Mononuclear cell (primary cell): ENCODE results near the gene F5. TPM values are rescaled to one million over a fixed set of nuclear protein-coding genes. Genes with fewer than 3 reads are reported as not detected.

Experiments
- H3K27me3 ChIP-seq: 2 replicates; pipeline ENCODE4 v1.6.0; 2011; ENCODE audit warnings: low read length, control low read depth; ENCODE audit not compliant: insufficient read depth
- H3K4me1 ChIP-seq: 2 replicates; pipeline ENCODE4 v1.5.1; 2011; ENCODE audit warnings: mild to moderate bottlenecking, low read length, control low read depth; ENCODE audit not compliant: insufficient read depth
- H3K4me3 ChIP-seq: 2 replicates; pipeline ENCODE4 v1.5.1; 2011; ENCODE audit warnings: mild to moderate bottlenecking, low read length, moderate library complexity
- H3K9me3 ChIP-seq: 2 replicates; pipeline ENCODE4 v1.5.1; 2011; ENCODE audit warnings: low read depth, mild to moderate bottlenecking, control low read depth, low read length
- total RNA-seq: library from RNA; depleted of rRNA; stranded (reverse); fragments of >200 nt; gene quantifications from one replicate; pipeline ENCODE4 v1.2.3, GENCODE V29; 2012

The F5 gene
- total RNA-seq, 1 donor, result 13.9 TPM

- Histone ChIP-seq H3K9me3 (no peaks in the 10 kb centered on the region), H3K4me1 (peaks cover 50% of the 10 kb centered on the region), H3K4me3 (no peak overlapping the region), H3K27me3 (no peaks in the 10 kb centered on the region)
These were observed 15.0 kb upstream of the F5 start for GRCh38 chr1:169601096-169601881.

GRCh38 chr1:169595764-169596711, 9.8 kb upstream of the F5 start:
- H3K9me3 ChIP-seq, result no peaks in the 10 kb centered on the region
- no peak overlapping the region for H3K4me3 ChIP-seq
- H3K4me1 ChIP-seq, result no peaks in the 10 kb centered on the region
- H3K27me3 ChIP-seq, result no peaks in the 10 kb centered on the region

- Histone ChIP-seq H3K4me3 (no peak overlapping the region), H3K9me3 (no peaks in the 10 kb centered on the region), H3K27me3 (no peaks in the 10 kb centered on the region), H3K4me1 (no peaks in the 10 kb centered on the region)
These were observed 8.1 kb upstream of the F5 start for GRCh38 chr1:169594391-169594790.

- Histone ChIP-seq H3K4me1 (peaks cover 18% of the 10 kb centered on the region), H3K4me3 (no peak overlapping the region), H3K9me3 (no peaks in the 10 kb centered on the region), H3K27me3 (no peaks in the 10 kb centered on the region)
These were observed 4.7 kb upstream of the F5 start for GRCh38 chr1:169590932-169591331.

GRCh38 chr1:169588785-169589485, 2.7 kb upstream of the F5 start:
- no peak overlapping the region for H3K4me3 ChIP-seq
- H3K27me3 ChIP-seq, result no peaks in the 10 kb centered on the region
- H3K4me1 ChIP-seq, result peaks cover 23% of the 10 kb centered on the region
- H3K9me3 ChIP-seq, result no peaks in the 10 kb centered on the region

- peaks cover 23% of the 10 kb centered on the region for H3K4me1 ChIP-seq
- H3K9me3 ChIP-seq, result no peaks in the 10 kb centered on the region
- H3K27me3 ChIP-seq, result no peaks in the 10 kb centered on the region
- H3K4me3 ChIP-seq, result no peak overlapping the region
These were observed 1.8 kb upstream of the F5 start for GRCh38 chr1:169588112-169588511.

GRCh38 chr1:169586067-169586394, 250 bp downstream of the F5 start:
- peak overlapping the region; percentile 41 for H3K4me3 ChIP-seq
- peaks cover 23% of the 10 kb centered on the region for H3K4me1 ChIP-seq
- H3K27me3 ChIP-seq, result no peaks in the 10 kb centered on the region
- no peaks in the 10 kb centered on the region for H3K9me3 ChIP-seq

- Histone ChIP-seq H3K27me3 (no peaks in the 10 kb centered on the region), H3K4me3 (peak overlapping the region; percentile 5), H3K9me3 (no peaks in the 10 kb centered on the region), H3K4me1 (peaks cover 23% of the 10 kb centered on the region)
These were observed 1.1 kb downstream of the F5 start for GRCh38 chr1:169585181-169585580.

- Histone ChIP-seq H3K27me3 (no peaks in the 10 kb centered on the region), H3K4me3 (peak overlapping the region; percentile 5), H3K4me1 (peaks cover 23% of the 10 kb centered on the region), H3K9me3 (no peaks in the 10 kb centered on the region)
These were observed 1.7 kb downstream of the F5 start for GRCh38 chr1:169584483-169585144.

GRCh38 chr1:169577981-169578738, 8.1 kb downstream of the F5 start:
- Histone ChIP-seq H3K27me3 (no peaks in the 10 kb centered on the region), H3K9me3 (no peaks in the 10 kb centered on the region), H3K4me3 (no peak overlapping the region), H3K4me1 (no peaks in the 10 kb centered on the region)

- no peak overlapping the region for H3K4me3 ChIP-seq
- no peaks in the 10 kb centered on the region for H3K9me3 ChIP-seq
- no peaks in the 10 kb centered on the region for H3K27me3 ChIP-seq
- no peaks in the 10 kb centered on the region for H3K4me1 ChIP-seq
These were observed 9.3 kb downstream of the F5 start for GRCh38 chr1:169576935-169577331.

- Histone ChIP-seq H3K4me1 (no peaks in the 10 kb centered on the region), H3K4me3 (no peak overlapping the region), H3K27me3 (no peaks in the 10 kb centered on the region), H3K9me3 (no peaks in the 10 kb centered on the region)
These were observed 9.9 kb downstream of the F5 start for GRCh38 chr1:169576241-169576934.

- Histone ChIP-seq H3K4me3 (no peak overlapping the region), H3K9me3 (no peaks in the 10 kb centered on the region)
These were observed 11.9 kb downstream of the F5 start for GRCh38 chr1:169574336-169574735.

GRCh38 chr1:169572187-169572586, 14.1 kb downstream of the F5 start:
- Histone ChIP-seq H3K4me1 (no peaks in the 10 kb centered on the region), H3K4me3 (no peak overlapping the region), H3K27me3 (no peaks in the 10 kb centered on the region), H3K9me3 (no peaks in the 10 kb centered on the region)

More at GRCh38 chr1:169574336-169574735, 11.9 kb downstream of the F5 start:
- no peaks in the 10 kb centered on the region for H3K27me3 ChIP-seq
- H3K4me1 ChIP-seq, result no peaks in the 10 kb centered on the region
